Thyroid gland (tissue), 4 donors: ENCODE results near the gene SLC24A3. TPM values are rescaled to one million over a fixed set of nuclear protein-coding genes. Genes with fewer than 3 reads are reported as not detected.

Experiments used
- DNase-seq, 2 donors: peaks; one replicate each; pipeline ENCODE4 v3.0.0-alpha.2; 2019
- H3K27ac ChIP-seq, 3 donors: fragments of 200-600 bp; sonication (generic); 1 replicate in 2 of 3; 2 replicates in 1 of 3; pipeline ENCODE4 v1.5.1; 2016 to 2019; ENCODE audit warnings: mild to moderate bottlenecking in 1 of 3, moderate library complexity in 1 of 3
- H3K27me3 ChIP-seq: fragments of 200-600 bp; sonication (generic); one replicate; pipeline ENCODE4 v1.5.1; 2019
- H3K36me3 ChIP-seq, 2 donors: fragments of 200-600 bp; sonication (generic); one replicate each; pipeline ENCODE4 v1.5.1; 2016 to 2019
- H3K4me1 ChIP-seq, 2 donors: fragments of 200-600 bp; sonication (generic); one replicate each; pipeline ENCODE4 v1.5.1; 2017 to 2019
- H3K4me3 ChIP-seq, 3 donors: fragments of 200-600 bp; sonication (generic); replicated peaks in 1 of 3; 1 replicate in 2 of 3; 2 replicates in 1 of 3; pipeline ENCODE4 v1.5.1; 2016; ENCODE audit warnings: mild to moderate bottlenecking in 1 of 3
- H3K9me3 ChIP-seq: fragments of 200-600 bp; sonication (generic); one replicate; pipeline ENCODE4 v1.5.1; 2017
- CTCF ChIP-seq, 6 experiments: fragments of 200-600 bp in 3 of 6; fragments of 450-650 bp in 3 of 6; sonication (generic) in 3 of 6; IDR thresholded peaks; one replicate each; pipeline ENCODE4 v1.5.1; 2016 to 2019; ENCODE audit warnings: antibody characterized with exemption in 6 of 6, mild to moderate bottlenecking in 2 of 6, inconsistent platforms in 1 of 6, moderate library complexity in 1 of 6
- POLR2A ChIP-seq, 2 donors: fragments of 450-650 bp; IDR thresholded peaks; one replicate each; pipeline ENCODE4 v1.6.1; 2017; ENCODE audit warnings: antibody characterized with exemption in 2 of 2, mild to moderate bottlenecking in 2 of 2, moderate library complexity in 1 of 2
- WGBS, 2 donors: methylation state at CpG; one replicate each; pipeline ENCODE4 v1.1.5; 2017; 5-methylcytosine and 5-hydroxymethylcytosine counted together
- intact Hi-C: fragments of 100-400 bp; cut with DNase I; formaldehyde crosslinking; loops from one replicate; pipeline ENCODE4 v1.15.1; 2023
- total RNA-seq, 4 donors: library from RNA; depleted of rRNA; stranded (reverse); fragments of >200 nt; gene quantifications; one replicate each; pipeline ENCODE4 v1.2.3, GENCODE V29; 2016

Gene SLC24A3
- total RNA-seq, 4 donors from 2014 or later: 4.0 to 8.1 (median 6.3) TPM

GRCh38 chr20:19222520-19223040 lies 10.1 kb downstream of the SLC24A3 start:
- Histone ChIP-seq H3K36me3 (no peaks in the 10 kb centered on the region), H3K4me1 (no peaks in the 10 kb centered on the region), H3K27ac (no peak overlapping the region), H3K9me3 (no peaks in the 10 kb centered on the region), H3K27me3 (no peaks in the 10 kb centered on the region), H3K4me3 (no peak overlapping the region)
- DNase-seq: no peak
- intact Hi-C loops: no loop called here
- no peak for TF ChIP-seq CTCF (IDR thresholded peaks at IDR 0.05)
- no peak for TF ChIP-seq POLR2A (IDR thresholded peaks at IDR 0.05)
- WGBS, 2 donors: 83 to 93% methylated on average over 2 of the region's 2 CpGs

- H3K27ac ChIP-seq: no peak overlapping the region
- H3K4me1 ChIP-seq: no peaks in the 10 kb centered on the region
- H3K4me3 ChIP-seq: no peak overlapping the region
- DNase-seq: no peak
- 95 to 98% methylated on average over 7 of the region's 7 CpGs for WGBS, 2 donors
- intact Hi-C loops: no loop called here
- no peaks in the 10 kb centered on the region for H3K27me3 ChIP-seq
- H3K36me3 ChIP-seq: no peaks in the 10 kb centered on the region
- no peaks in the 10 kb centered on the region for H3K9me3 ChIP-seq
- TF ChIP-seq POLR2A (IDR thresholded peaks at IDR 0.05): no peak
- no peak for TF ChIP-seq CTCF (IDR thresholded peaks at IDR 0.05)
Measured at GRCh38 chr20:19223640-19224039, 11.2 kb downstream of the SLC24A3 start.

GRCh38 chr20:19231359-19232035 lies 19.1 kb downstream of the SLC24A3 start:
- Histone ChIP-seq H3K4me1 (peaks cover 0 to 3% of the 10 kb centered on the region in 2 donors), H3K4me3 (no peak overlapping the region), H3K27ac (no peak overlapping the region), H3K9me3 (no peaks in the 10 kb centered on the region), H3K36me3 (no peaks in the 10 kb centered on the region), H3K27me3 (no peaks in the 10 kb centered on the region)
- TF ChIP-seq POLR2A (IDR thresholded peaks at IDR 0.05) (no peak), CTCF (IDR thresholded peaks at IDR 0.05) (no peak)
- DNase-seq: peak in 1 of 2 donors; percentile 14
- 77 to 89% methylated on average over 6 of the region's 6 CpGs for WGBS, 2 donors
- intact Hi-C loops: no loop called here

- Histone ChIP-seq H3K27me3 (no peaks in the 10 kb centered on the region), H3K4me3 (no peak overlapping the region), H3K4me1 (peaks cover 0 to 3% of the 10 kb centered on the region in 2 donors), H3K27ac (no peak overlapping the region), H3K9me3 (no peaks in the 10 kb centered on the region), H3K36me3 (no peaks in the 10 kb centered on the region)
- DNase-seq: no peak
- no peak for TF ChIP-seq CTCF (IDR thresholded peaks at IDR 0.05)
- no peak for TF ChIP-seq POLR2A (IDR thresholded peaks at IDR 0.05)
- 80 to 81% methylated on average over 12 of the region's 12 CpGs for WGBS, 2 donors
- intact Hi-C loops: no loop called here
Measured at GRCh38 chr20:19232997-19233794, 20.8 kb downstream of the SLC24A3 start.
